SU-DHL-6 (cell line): ENCODE data around the gene TGFA.

Experiments used
- H2AFZ ChIP-seq: fragments of 200-600 bp; sonication (generic); 2 replicates; pipeline ENCODE4 v1.6.1; 2014; ENCODE audit warnings: low read depth, mild to moderate bottlenecking, moderate library complexity, mixed read lengths, antibody characterized with exemption, low read length; ENCODE audit not compliant: severe bottlenecking
- H3F3A ChIP-seq: fragments of 200-600 bp; shearing (Covaris generic); 2 replicates; pipeline ENCODE4 v1.6.0; 2016; ENCODE audit warnings: antibody characterized with exemption, mild to moderate bottlenecking; ENCODE audit not compliant: insufficient read depth
- H3K27ac ChIP-seq: fragments of 200-600 bp; sonication (generic); 2 replicates; pipeline ENCODE4 v1.5.1; 2016; ENCODE audit warnings: low read depth, mild to moderate bottlenecking, low read length, moderate library complexity, mixed read lengths
- H3K27me3 ChIP-seq: fragments of 200-600 bp; sonication (generic), shearing (Covaris generic); 2 replicates; pipeline ENCODE4 v1.6.0; 2014; ENCODE audit warnings: mild to moderate bottlenecking, low read length
- H3K36me3 ChIP-seq: fragments of 200-600 bp; sonication (generic); 2 replicates; pipeline ENCODE4 v1.6.1; 2014; ENCODE audit warnings: mild to moderate bottlenecking, low read length, mixed read lengths
- H3K4me2 ChIP-seq: fragments of 300-600, 200-600 bp; shearing (Covaris generic), sonication (generic); 2 replicates; pipeline ENCODE4 v1.6.0; 2014; ENCODE audit warnings: low read length, low read depth, mild to moderate bottlenecking; ENCODE audit not compliant: poor library complexity, severe bottlenecking
- H3K4me3 ChIP-seq: fragments of 200-600 bp; sonication (generic); 2 replicates; pipeline ENCODE4 v1.5.1; 2014; ENCODE audit warnings: antibody characterized with exemption, low read length, mild to moderate bottlenecking, mixed read lengths; ENCODE audit not compliant: insufficient read depth, poor library complexity, severe bottlenecking
- H3K79me2 ChIP-seq: fragments of 200-600 bp; sonication (generic); 2 replicates; pipeline ENCODE4 v1.6.1; 2014; ENCODE audit warnings: mild to moderate bottlenecking, low read length, moderate library complexity; ENCODE audit not compliant: insufficient read depth
- H3K9ac ChIP-seq: fragments of 200-600 bp; sonication (generic); 2 replicates; pipeline ENCODE4 v1.7.0; 2014; ENCODE audit warnings: mild to moderate bottlenecking, low read length
- H3K9me2 ChIP-seq: fragments of 200-600 bp; sonication (generic); replicated peaks from 2 replicates; pipeline ENCODE4 v1.6.1; 2014; ENCODE audit warnings: low read length; ENCODE audit not compliant: insufficient read depth
- H3K9me3 ChIP-seq: fragments of 200-600 bp; sonication (generic); 2 replicates; pipeline ENCODE4 v1.6.1; 2014; ENCODE audit warnings: low read length, mixed read lengths; ENCODE audit not compliant: insufficient read depth
- H4K20me1 ChIP-seq: fragments of 200-600 bp; sonication (generic); 2 replicates; pipeline ENCODE4 v1.6.1; 2014; ENCODE audit warnings: low read depth, mild to moderate bottlenecking, antibody characterized with exemption, low read length, moderate library complexity, mixed read lengths
- EZH2phosphoT487 ChIP-seq: fragments of 200-600 bp; sonication (generic), shearing (Covaris generic); conservative IDR thresholded peaks from 2 replicates; pipeline ENCODE4 v1.6.1; 2018; ENCODE audit warnings: mild to moderate bottlenecking, antibody characterized with exemption, low read length, moderate library complexity, mixed read lengths
- TF ChIP-seq, protein P1 (sequence below): fragments of 200-600 bp; sonication (generic); IDR thresholded peaks from one replicate; pipeline ENCODE4 v1.5.1; 2017; ENCODE audit warnings: antibody characterized with exemption, mild to moderate bottlenecking, low read length, moderate library complexity; ENCODE audit not compliant: insufficient read depth, poor library complexity, severe bottlenecking

TGFA gene

DNA sequence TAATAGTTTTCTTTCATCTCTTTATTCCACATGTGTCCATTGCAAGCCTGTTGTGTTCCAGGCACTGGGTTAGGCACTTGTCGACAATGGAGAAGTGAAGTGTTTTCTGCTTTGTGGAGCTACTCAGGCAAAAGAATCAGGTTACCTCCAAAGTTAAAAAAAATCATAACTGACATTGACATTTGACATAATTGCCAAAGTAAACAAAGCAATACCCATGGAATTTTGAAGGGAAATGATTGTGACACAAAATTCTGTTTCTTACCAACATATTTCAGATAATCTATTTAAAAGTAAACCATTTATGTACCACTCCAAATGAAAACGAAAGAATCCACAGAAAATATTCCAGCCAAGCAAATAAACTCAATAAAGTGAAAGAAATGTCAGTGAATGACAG lies 6.4 kb upstream of the TGFA start:
- Histone ChIP-seq H2AFZ (no peak overlapping the region), H3K27ac (no peak overlapping the region), H3K4me3 (no peak overlapping the region), H4K20me1 (no peaks in the 10 kb centered on the region), H3K9me3 (no peaks in the 10 kb centered on the region), H3K4me2 (no peak overlapping the region), H3K9me2 (no peaks in the 10 kb centered on the region), H3F3A (no peaks in the 10 kb centered on the region), H3K9ac (no peak overlapping the region), H3K27me3 (no peaks in the 10 kb centered on the region), H3K79me2 (no peaks in the 10 kb centered on the region), H3K36me3 (no peaks in the 10 kb centered on the region)
- TF ChIP-seq EZH2phosphoT487, result no peak
- TF ChIP-seq, protein P1, sequence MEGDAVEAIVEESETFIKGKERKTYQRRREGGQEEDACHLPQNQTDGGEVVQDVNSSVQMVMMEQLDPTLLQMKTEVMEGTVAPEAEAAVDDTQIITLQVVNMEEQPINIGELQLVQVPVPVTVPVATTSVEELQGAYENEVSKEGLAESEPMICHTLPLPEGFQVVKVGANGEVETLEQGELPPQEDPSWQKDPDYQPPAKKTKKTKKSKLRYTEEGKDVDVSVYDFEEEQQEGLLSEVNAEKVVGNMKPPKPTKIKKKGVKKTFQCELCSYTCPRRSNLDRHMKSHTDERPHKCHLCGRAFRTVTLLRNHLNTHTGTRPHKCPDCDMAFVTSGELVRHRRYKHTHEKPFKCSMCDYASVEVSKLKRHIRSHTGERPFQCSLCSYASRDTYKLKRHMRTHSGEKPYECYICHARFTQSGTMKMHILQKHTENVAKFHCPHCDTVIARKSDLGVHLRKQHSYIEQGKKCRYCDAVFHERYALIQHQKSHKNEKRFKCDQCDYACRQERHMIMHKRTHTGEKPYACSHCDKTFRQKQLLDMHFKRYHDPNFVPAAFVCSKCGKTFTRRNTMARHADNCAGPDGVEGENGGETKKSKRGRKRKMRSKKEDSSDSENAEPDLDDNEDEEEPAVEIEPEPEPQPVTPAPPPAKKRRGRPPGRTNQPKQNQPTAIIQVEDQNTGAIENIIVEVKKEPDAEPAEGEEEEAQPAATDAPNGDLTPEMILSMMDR, result no peak

DNA sequence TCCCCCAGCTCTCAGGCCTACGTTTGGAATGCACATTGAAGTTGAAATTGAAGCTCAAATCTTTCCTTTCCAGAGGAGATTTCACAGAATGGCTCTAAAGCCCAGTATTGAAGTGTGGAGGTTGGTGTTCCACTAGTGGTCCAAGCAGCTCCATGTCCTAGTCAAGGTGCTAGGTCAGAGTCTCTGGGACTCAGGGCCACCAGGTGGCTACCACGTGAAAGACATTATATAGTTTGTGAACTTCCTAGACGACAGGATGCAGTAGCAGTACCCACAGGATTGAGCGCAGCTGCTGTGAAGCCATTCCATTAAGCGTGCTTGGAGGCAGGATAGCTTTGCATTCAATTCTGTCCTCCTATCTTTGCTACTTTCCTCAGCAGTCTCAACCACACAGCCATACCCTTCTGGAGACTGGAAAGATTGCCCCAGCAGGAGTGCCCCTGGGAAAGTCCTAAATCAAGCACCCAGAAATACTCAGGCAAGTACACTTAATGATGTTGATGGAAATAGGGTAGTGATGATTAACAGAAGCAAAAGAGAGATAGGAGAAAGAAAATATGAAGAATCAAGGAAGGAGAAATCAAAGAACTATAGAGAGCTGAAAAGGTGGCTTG lies 4.7 kb upstream of the TGFA start:
- Histone ChIP-seq H3K27me3 (no peaks in the 10 kb centered on the region), H4K20me1 (no peaks in the 10 kb centered on the region), H3K4me2 (no peak overlapping the region), H3K9ac (no peak overlapping the region), H3K79me2 (no peaks in the 10 kb centered on the region), H3F3A (no peaks in the 10 kb centered on the region), H3K36me3 (no peaks in the 10 kb centered on the region), H3K4me3 (no peak overlapping the region), H3K9me3 (no peaks in the 10 kb centered on the region), H2AFZ (no peak overlapping the region), H3K27ac (no peak overlapping the region), H3K9me2 (no peaks in the 10 kb centered on the region)
- no peak for TF ChIP-seq EZH2phosphoT487
- TF ChIP-seq, protein P1, result no peak

DNA sequence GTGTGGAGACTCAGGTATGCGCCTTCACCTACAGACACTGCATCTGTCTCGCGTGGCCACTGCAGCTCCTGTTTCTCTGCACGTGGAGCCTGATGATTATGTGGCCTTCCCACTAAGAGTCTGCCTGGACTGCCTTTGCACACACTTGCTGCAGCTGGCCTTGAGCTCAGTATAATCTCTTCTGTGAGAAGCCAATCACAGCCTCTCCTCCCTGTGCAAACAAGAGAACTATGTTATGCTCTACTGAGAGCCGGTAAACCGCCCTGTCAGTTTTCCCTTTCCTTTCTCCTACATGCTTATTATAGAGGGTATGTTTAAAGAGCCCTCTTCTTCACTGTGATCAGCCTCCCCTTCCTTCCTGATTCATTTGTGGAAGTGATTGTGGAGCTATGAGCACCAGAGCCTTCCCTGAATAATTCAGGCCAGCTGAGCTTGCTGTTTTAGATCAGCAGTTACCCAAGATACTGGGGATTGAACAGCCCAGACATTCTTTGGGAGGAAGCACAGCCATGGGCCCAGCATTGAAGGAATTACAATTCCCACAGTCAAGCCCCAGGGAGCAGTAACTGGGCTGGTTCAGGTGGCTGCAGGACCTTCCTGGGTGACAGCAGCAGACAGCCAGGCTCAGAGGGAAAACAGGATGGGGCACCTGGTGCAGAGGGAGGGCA lies 3.7 kb upstream of the TGFA start:
- TF ChIP-seq, protein P1, result no peak
- no peak for TF ChIP-seq EZH2phosphoT487
- Histone ChIP-seq H3F3A (no peaks in the 10 kb centered on the region), H3K79me2 (no peaks in the 10 kb centered on the region), H3K9ac (no peak overlapping the region), H3K36me3 (no peaks in the 10 kb centered on the region), H2AFZ (no peak overlapping the region), H3K27me3 (no peaks in the 10 kb centered on the region), H3K9me2 (no peaks in the 10 kb centered on the region), H3K4me3 (no peak overlapping the region), H4K20me1 (no peaks in the 10 kb centered on the region), H3K4me2 (no peak overlapping the region), H3K27ac (no peak overlapping the region), H3K9me3 (no peaks in the 10 kb centered on the region)
